DND-41 (cell line): Measurements from ENCODE around the gene MPL.

Source experiments
- CTCF ChIP-seq: IDR thresholded peaks from 2 replicates; pipeline ENCODE4 v1.5.1; 2012; ENCODE audit warnings: borderline replicate concordance, low read length, moderate library complexity, mild to moderate bottlenecking; ENCODE audit not compliant: poor library complexity, severe bottlenecking; ENCODE audit errors: extremely low read depth
- EZH2 ChIP-seq: IDR thresholded peaks from 3 replicates; pipeline ENCODE4 v1.6.1; 2012; ENCODE audit warnings: borderline replicate concordance, low read depth, mild to moderate bottlenecking, moderate library complexity, low read length, inconsistent platforms; ENCODE audit not compliant: severe bottlenecking

GRCh38 chr1:43366179-43366578, 28.6 kb downstream of the MPL start:
- TF ChIP-seq CTCF (no peak), EZH2 (no peak)
